Astrocyte of the cerebellum (primary cell): ENCODE measurements around the gene HOXA5.

Experiments used
- DNase-seq: peaks from one replicate; pipeline ENCODE4 v3.0.0-alpha.2; 2011; ENCODE audit warnings: low read depth
- H3K4me3 ChIP-seq: 2 replicates; pipeline ENCODE4 v1.5.1; 2011; ENCODE audit warnings: mild to moderate bottlenecking, low read depth, low read length, moderate library complexity
- CTCF ChIP-seq: IDR thresholded peaks from 2 replicates; pipeline ENCODE4 v1.5.1; 2012; ENCODE audit warnings: low read length, low read depth, moderate library complexity, mild to moderate bottlenecking; ENCODE audit errors: missing control alignments
- in situ Hi-C: cut with HindIII; loops from 2 replicates; pipeline ENCODE4 v1.10.0; 2017; ENCODE audit warnings: low sequenced_read_pairs

The HOXA5 gene

DNA sequence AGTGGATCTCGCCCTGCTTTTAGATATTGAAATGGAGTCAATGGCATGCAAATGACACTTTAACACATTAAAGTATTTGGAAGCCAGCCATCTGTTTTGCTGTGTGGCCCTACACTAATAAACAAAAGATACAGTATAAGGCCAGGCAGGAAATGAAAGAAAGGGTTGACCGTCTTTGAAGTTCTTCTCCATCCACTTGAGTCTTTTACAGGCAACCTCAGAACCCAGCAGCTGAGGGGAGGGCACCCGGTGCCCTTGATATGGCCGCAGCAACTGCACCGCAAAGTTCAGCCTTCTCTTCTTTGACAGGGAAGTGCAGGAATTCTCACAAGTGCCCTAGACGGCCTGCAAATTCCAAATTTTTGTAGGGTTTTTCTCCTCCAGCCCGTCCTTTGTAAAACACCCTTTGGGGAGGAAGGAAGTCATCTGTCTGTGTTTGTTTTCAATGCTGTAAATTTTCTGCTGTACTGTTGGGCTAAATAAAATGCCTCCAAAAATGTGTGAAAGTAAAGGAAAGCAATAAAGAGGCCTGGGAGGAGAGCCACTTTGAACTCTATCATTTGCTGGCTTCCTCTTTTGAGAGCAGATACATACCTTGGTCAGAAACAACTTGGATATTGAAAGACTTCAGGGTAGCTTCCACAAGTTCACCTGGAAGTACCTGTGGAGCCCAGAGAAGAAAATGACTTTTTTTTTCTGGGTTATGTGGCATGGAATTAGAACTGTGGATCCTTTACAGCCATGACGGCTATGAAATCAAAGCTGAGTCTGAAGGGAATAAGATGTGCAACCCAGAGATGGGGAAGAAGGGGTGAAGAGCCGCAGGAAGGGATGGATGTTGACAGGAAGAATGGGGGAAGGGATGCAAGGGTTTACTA is 51.3 kb downstream of the HOXA5 start:
- no peak overlapping the region for H3K4me3 ChIP-seq
- DNase-seq: no peak
- in situ Hi-C loops: no loop called here
- TF ChIP-seq CTCF: no peak

DNA sequence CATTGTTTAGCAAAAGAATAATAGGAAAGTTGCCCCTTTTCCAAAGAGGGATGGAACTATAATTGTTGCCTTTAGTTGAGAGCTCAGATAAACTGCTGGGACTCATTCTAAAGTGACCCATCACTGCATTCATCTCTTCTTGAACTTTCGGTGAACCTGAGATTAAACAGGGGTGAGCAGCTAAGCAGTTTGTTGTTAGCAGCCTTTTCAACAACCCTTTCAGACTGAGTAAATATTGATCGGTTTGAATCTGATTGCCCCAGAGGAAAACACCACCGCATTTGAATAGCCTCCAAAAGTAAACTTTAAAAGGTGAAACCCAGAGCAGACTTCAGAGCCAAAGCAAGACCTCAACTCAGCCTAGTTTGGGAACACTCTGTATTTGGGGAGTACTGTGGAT is 52.4 kb downstream of the HOXA5 start:
- TF ChIP-seq CTCF: no peak
- no peak for DNase-seq
- no peak overlapping the region for H3K4me3 ChIP-seq
- in situ Hi-C loops: no loop called here
